Gastrocnemius medialis (tissue), 4 donors: Measurements from ENCODE around the gene CERS6.

Source experiments
- CTCF ChIP-seq, 5 experiments: fragments of 450-650 bp in 3 of 5; fragments of 200-600 bp in 2 of 5; sonication (generic) in 2 of 5; IDR thresholded peaks in 4 of 5; conservative IDR thresholded peaks in 1 of 5; 1 replicate in 4 of 5; 2 replicates in 1 of 5; pipeline ENCODE4 v1.5.1; 2016 to 2019; ENCODE audit warnings: antibody characterized with exemption in 5 of 5, mild to moderate bottlenecking in 3 of 5, moderate library complexity in 3 of 5
- POLR2A ChIP-seq, 2 donors: fragments of 450-650 bp; IDR thresholded peaks; one replicate each; pipeline ENCODE4 v1.6.1; 2017; ENCODE audit warnings: antibody characterized with exemption in 2 of 2, mild to moderate bottlenecking in 2 of 2, moderate library complexity in 2 of 2

GRCh38 chr2:168608796-168609195 is 152.7 kb downstream of the CERS6 start:
- no peak for TF ChIP-seq CTCF (IDR thresholded peaks at IDR 0.05 in 4 of 5, conservative IDR thresholded peaks at IDR 0.05 in 1 of 5)
- TF ChIP-seq POLR2A (IDR thresholded peaks at IDR 0.05): no peak
